Measurements from ENCODE around the gene PLEKHA6.

PLEKHA6 gene

GRCh38 chr1:204383163-204383904 is 23.6 kb upstream of the PLEKHA6 start:
- no peak for DNase-seq (ENCODE audit: low read depth in 2 of 2)

DNA sequence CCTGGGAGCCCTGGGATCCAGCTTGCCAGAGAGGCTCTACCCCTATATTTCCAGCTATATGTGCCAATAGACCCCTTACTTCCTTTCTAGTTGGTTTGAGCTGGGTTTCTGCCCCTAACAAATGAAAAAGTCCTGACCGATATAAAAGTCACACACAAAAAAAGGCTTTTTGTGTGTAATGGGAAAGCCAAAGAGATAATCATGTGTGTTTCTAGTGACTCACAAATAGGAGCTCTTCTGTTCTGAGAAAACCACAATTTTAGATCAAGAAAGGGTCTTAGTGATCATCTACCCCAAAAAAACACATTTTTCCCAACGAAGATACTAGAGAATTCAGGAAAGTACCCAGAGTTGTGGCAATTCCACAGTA is 23.0 kb upstream of the PLEKHA6 start:
- no peak for DNase-seq (ENCODE audit: low read depth in 2 of 2)

DNA sequence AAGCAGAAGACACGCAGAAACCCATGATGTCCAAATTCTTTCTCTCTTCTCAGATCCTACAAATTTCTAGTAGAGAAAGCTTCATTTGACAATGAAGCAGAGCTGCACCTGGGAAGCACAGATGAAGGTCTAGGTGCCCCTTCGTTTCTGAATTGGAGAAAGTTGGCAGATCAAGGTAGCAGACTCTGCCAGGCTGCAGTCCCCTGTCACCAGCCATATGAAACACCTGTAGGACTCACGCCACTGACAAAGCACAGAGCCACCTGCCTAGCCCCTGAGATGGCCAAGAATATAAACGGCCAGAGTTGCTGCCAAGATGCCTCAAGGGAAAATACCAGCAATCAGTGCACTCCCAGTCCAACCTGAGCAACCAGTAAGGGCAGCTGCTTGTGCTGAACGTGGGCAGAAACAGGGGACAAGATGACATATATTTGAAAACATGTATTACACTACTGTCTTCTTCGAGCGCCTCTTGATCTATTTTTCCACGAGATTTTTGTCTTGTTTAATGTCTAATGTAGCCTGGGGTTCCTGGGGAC is 20.6 kb upstream of the PLEKHA6 start:
- DNase-seq (ENCODE audit: low read depth in 2 of 2), result no peak

GRCh38 chr1:204377800-204378668 is 18.3 kb upstream of the PLEKHA6 start:
- no peak for DNase-seq (ENCODE audit: low read depth in 2 of 2)

DNA sequence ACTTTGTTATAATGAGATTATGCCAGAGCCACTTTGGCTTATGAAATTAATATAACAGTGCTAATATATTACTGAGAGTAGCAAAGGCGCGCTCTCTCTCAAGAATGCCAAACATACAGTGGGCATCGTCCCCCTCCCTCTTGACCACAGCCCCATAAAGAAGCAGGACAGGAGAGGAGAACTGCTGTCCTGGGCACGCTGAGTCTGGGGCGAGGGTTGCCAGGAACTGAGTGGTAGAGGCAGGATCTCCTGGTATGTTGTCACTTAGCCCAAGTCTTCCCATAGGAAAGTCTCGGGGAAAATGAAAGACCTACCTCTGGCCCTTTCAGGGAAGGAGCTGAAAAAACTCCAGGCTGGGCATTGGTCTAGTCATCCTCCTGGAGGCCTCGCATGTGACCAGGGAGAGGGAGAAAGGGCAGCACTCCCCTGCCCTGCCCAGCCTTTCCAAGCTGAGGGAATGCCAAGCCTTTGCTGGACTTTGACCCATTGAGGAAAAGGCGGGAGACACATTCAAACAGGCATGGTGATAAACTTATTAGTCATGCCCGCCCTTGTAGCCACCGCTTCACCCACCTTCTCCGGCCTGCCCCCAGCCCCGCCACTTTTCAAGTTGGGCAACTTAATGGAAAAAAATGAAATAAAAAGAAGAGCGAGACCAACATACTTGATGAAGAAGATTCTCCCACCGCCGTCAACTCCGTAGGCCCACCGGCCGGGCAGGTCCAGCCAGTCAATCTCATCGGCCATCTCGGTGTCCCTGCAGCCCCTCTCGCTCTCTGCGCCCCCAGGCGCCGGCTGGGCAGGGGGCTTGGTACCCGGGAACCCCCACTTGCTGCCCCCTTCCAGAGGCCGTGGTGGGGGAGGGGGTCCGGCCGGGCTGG is 17.4 kb upstream of the PLEKHA6 start:
- no peak for DNase-seq (ENCODE audit: low read depth in 2 of 2)

DNA sequence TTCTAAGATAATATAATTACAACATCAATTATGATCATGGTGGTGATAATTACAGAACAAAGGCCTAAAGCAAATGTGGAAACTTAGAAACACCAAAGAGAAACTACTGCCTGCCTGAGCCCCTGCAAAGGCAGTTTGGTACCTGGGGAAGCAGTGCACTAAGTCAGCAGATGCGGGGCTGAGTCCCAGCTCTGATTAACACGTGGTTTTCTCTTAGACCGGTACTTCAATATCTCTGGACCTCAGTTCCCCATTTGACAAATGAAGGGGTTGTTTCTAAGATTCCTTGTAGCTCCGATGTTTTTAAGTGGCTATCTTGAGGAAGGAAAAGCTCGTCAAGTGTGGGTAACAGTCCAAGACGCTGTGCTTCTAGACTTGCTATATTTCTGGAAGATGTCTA is 16.7 kb upstream of the PLEKHA6 start:
- DNase-seq (ENCODE audit: low read depth in 2 of 2), result no peak

- no peak for DNase-seq (ENCODE audit: low read depth in 2 of 2)
Observed at GRCh38 chr1:204373911-204374310, 14.2 kb upstream of the PLEKHA6 start.

DNA sequence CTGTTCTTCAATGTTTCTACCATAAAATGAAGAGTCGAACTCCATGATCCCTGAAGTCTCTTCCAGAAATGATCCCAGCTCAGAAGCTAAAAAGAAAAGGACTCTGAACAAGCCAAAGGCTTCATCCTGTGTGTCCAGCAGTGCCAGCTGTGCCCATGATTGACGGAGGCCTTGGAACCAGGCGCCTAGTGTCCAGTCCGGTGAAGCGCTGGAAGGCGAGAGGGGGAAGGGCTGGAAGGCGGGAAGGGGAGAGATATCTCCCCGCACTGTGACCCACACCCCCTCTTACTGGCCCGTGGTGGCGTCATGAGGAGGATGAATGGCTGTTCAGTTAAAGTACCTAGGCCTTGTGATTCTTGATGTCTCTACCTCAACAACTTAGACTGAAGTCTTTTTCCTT is 10.4 kb upstream of the PLEKHA6 start:
- no peak for DNase-seq (ENCODE audit: low read depth in 2 of 2)

DNA sequence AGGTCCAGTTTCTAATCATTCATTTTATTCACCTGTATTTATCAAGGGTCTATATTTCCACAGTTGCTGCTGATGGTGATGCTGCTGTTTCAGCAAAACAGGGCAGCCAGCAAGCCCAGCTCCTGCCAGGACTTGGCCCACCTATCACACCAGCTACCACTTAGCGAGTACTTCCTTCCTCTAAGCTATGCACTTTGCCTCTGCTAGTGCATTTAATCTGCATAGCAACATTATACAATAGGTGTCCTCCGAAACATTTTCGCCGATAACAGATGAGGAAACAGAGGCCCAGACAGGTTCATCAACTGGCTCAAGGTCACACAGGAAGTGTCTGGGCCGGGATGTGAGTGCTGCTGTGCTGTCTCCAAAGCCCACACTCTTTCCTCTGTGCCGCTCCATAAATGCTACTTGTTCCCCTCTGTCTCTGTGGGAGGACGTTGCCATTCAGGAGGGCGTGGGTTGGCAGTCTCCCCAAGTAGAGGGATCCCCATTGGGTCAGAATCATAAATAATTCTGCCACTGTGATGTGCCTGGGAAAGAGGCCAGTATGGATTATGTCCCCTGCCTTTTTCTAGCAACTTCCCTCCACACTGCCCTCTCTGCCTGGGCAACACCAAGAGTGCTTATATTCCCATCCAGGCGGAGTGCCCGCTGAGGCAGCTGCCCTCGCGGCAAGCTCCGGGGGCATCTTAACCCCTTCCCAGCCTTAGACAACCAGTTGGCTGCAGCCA is 9.4 kb upstream of the PLEKHA6 start:
- DNase-seq (ENCODE audit: low read depth in 2 of 2), result no peak

DNA sequence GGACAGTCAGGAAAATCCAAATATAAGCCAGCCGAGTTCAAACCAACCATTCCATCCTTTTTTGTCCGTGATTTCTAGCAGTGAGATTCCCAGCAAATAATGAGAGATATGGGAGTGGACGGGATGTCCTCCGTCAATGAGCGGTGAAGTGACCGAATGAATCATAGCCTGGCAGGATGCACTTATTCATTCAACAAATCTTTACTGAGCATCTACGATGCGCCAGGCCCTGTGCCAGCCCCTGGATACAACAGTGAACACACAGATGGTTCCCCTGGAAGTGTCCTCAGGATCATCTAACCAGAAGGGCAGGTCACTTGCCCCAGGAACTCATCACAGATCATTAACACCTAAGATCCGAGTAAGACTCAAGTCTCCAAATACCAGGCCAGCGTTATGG is 8.2 kb upstream of the PLEKHA6 start:
- DNase-seq (ENCODE audit: low read depth in 2 of 2), result no peak

DNA sequence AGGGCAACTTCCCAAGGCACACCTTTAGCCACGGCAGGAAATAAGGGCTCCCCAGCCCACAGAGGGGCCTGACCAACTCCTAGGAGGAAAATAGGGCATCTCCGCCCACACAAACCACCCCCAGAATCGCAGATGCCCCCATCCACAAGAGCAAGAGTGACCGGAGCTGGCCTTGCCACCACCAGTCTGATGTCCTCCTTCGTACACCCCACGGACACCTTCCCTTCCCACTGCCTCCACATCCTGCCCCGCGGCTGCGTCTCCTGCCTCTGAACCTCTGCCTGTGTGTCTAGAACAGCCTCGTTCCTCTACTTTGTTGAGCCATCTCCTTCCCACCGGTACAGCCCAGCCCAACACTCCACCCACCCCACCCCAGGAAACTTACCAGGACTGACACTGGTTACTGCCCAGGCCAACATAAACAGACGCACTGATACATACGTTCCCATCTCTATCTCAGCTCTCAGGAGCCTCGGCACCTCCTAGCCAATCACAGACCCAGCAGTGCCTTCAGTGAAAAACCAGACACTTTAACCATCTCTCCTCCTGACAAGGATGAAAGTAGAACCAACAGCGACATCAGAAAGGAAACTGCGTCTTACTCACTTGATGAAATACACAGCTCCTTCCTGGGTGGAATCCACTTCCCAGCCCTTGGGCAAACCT is 7.6 kb upstream of the PLEKHA6 start:
- DNase-seq (ENCODE audit: low read depth in 2 of 2), result no peak

DNA sequence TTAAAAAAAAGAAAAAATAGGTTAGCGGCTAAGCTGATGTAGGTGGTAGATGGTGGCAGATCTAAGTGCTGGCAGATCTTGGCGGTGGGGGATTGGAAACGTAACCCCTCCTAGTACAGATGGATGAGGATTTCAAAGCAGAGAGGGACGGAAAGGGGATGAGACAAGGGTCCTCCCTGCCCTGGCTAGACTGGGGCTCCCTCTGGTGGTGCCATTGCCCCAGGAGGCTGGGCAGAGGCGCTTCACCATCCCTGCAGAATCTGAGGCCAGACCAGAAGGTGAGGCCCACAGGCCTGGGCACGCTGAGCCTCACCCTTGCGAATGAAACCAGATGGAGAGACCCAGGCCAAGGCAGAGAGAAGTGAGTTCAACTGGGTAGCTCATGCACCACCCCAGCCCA is 7.0 kb upstream of the PLEKHA6 start:
- peak in 1 of 2 donors; percentile 24 for DNase-seq (ENCODE audit: low read depth in 2 of 2)

DNA sequence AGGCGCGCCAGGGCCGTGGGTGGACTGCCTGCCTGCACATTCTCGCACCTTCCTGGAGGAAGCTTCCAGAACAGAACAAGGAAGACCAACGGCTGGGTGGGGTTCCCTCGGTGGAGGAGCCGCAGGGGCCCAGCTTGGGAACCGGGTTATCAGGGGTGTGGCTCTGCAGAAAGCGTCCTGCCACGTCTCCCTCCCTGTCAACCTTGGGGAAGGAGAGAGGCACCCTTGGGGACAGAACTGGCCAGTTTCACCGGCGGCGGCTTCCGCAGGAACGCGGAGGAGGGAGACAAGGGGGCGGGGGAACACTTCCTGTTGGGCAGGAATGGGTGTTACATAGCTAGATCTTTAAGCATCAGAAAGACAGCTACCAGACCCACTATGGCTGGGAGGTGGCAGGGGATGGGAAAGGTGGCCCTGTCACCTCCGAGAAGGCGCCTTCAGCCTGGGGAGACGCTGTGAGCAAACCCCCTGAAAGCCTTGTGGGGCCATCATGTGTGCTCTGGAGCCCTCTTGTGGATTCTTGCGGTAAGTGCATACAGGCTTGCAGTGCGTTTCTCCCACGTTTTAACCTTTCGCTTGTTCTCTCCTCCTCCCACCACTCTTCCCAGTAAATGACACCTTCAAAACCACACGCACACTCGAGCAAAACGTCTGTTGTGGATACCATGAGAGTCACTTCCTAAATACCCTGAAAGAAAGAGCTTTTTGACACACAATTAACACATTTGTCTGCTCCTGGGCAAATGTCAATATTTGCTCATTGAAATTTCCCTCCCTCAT is 3.8 kb upstream of the PLEKHA6 start:
- DNase-seq (ENCODE audit: low read depth in 2 of 2), result peak; percentile 54 to 55

- no peak for DNase-seq (ENCODE audit: low read depth in 2 of 2)
Observed at GRCh38 chr1:204362984-204363334, 3.2 kb upstream of the PLEKHA6 start.

DNA sequence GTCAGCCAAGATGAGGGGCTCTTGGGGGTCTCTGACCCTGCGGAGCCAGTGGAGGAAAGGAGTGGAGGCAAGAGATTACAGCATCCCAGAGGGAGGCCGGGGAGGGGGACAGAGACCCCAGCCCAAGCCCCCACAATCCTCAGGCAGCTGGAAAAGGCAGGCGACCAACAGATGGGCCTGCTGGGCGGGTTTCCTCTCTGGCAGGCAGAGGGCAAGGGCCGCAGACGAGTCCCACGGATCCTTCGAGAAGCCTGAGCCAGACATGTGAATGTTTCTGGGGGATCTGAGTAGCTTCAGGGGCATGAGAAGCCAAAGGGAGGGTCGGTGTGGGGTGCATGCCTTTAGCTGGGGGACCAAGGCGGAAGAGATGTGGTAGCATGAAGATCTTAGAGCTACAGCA is 2.1 kb upstream of the PLEKHA6 start:
- DNase-seq (ENCODE audit: low read depth in 2 of 2), result no peak

- no peak for DNase-seq (ENCODE audit: low read depth in 2 of 2)
Observed at GRCh38 chr1:204361341-204361771, 1.6 kb upstream of the PLEKHA6 start.

GRCh38 chr1:204360314-204360713 is 585 bp upstream of the PLEKHA6 start:
- DNase-seq (ENCODE audit: low read depth in 2 of 2), result no peak

DNA sequence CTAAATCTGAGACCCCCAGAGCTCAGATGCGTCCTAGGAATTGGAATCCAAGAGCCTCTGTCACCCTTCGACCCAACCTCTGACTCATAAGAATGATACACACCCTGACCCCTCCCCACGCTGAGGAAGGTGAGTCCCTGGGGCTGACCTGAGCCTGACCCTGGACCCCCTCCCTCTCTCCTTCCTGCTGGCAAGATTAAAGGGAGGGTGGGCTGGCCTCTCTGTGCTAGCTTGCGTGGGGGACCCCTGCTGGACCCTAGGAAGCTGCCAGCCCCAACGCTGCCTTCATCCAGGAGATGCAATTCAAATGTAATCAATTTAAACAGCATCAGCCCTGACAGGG is 627 bp downstream of the PLEKHA6 start:
- no peak for DNase-seq (ENCODE audit: low read depth in 2 of 2)

DNA sequence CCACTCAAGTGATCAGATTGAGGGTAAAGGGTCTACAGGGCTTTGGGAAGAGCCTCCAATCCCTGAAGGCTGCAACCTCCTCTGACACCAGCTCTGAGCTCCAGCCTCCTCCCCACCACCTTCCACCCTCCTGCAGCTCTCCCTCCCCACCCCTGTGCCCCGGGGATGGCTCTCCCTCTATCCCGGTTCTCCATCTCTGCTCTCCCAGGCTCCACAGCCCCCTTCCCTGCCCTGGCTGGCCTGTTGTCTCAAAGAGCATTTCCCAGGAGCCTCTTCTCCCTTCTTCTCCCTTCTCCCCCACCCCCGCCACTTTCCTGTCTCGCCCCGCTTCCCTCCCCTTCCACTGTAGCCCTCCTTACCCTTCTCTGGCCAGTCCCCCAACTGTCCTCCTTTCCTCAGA is 1.1 kb downstream of the PLEKHA6 start:
- DNase-seq (ENCODE audit: low read depth in 2 of 2), result no peak
